ENCODE results near the gene GNB1L.

GRCh38 chr22:19753090-19753842 is 101.4 kb downstream of the GNB1L start:
- peak; percentile 46 for TF ChIP-seq CTCF (IDR thresholded peaks at IDR 0.05)
- no peak for TF ChIP-seq EZH2 (IDR thresholded peaks at IDR 0.05)
- TF ChIP-seq EZH2phosphoT487 (IDR thresholded peaks at IDR 0.05): no peak

All from neural progenitor cell (in vitro differentiated cells).